NAMALWA (cell line): ENCODE data around the gene LRRN3.
A peak's percentile ranks its signal among the peaks of the same experiment; 100 is the strongest.

Experiments used
- DNase-seq: peaks from one replicate; pipeline ENCODE4 v3.0.0-alpha.2; 2015; ENCODE audit warnings: low spot score

Gene LRRN3

DNA sequence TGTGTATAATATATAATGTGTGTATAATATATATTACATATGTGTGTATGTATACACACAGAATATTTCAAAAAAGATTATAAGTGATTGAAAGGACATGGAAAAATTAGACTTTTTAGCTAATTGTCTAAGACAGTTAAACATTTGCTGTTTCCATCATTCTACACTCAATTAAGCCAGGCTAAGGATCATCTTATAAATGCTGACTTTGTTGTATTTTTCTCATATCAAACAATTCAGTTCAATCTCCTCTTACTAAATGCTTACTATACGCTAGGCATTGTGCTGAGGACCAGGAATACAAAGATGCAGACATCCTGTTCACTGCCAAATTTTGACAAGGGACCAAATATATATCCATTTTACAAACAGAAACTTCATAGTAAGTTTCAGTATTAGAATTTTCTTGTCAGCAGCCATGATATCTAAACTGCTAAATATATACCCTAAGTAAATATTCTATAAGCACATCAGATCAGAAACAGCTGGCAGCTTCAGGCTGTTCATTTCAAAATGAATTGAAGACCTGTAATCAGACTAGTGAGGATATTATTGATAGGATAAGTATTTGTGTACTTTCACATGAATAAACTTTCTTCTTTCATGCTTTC, 10.3 kb upstream of the LRRN3 start:
- DNase-seq = no peak

DNA sequence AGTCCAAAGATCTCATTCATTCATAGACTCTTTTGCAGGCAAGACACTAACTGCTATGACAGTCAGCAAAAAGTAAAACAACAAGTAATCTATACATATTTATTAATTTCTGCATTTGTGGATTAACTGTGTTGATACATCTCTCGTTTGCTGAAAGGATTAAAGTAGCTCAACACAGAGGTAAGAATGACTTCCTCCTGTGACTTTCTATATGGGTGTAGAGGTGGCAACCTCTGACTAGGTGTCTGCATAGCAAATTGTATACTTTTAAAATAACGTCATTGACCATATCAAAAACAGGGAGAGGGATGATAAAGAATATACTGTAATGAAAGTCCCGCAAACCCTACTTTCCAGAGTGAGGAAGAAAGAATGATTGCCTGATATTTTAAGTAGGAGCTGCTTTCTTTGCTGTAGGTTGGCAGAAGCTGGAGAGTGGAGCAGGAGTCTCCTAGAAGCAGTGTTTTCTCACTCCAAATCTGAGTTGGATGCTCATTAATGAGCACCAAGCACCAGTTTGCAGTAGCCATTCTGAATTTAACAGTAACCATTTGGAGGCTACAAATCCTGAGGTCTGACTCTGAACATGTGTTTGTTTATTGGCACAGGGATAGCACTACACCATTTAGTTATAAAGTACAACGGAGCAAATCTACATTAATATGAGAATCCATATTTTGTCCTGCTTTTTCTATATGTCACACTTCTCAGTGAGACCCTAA, 9.2 kb upstream of the LRRN3 start:
- no peak for DNase-seq

DNA sequence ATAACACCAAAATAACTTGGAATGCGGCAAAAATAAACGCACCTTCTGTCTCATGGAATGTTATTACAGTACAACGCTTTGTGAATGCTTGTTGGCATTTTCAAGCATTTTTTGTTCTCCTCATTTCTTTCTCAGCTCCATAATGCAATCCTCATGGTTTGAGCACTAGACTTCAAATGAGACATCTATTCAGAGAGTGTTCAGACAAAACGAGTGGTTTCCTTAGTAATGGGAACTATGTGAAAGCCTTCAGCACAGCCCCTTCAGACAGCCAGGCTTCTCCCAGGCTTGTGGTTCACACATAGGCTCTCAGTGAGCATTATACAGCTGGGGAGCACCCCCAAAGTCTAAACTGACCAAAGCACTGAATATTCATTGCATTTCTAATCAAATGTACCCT, 8.6 kb upstream of the LRRN3 start:
- no peak for DNase-seq

DNA sequence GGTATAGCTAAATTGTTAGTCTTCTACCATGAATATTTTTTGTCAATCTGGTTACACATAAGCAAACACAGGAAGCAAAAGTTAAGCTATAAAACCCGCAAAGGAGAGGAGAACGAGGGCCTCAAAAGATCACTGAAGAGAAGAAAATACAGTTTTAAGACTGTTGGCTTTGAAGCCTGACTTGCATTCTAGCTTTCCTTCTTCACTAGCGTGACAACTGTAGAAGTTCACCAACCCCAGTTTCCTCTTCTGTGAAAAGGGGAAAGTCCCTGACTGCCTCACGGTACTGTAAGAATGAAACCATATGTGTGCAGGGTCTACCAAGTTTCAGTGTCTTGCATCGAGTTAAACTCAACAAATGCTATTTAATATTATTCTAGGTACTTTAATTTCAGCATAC, 7.5 kb upstream of the LRRN3 start:
- DNase-seq = peak; percentile 85

DNA sequence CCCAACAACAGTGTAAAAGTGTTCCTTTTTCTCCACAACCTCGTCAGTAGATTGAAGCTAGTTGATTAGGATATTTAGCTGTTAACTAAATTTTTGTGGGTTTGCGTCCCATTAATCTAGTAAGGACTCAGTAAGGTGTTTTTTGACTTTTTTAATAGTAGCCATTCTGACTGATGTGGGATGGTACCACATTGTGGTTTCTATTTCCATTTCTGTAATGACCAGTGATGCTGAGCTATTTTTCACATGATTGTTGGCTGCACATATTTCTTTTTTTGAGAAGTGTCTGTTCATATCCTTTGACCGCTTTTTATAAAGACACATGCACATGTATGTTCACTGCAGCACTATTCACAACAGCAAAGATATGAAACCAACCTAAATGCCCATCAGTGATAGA, 5.6 kb upstream of the LRRN3 start:
- no peak for DNase-seq

DNA sequence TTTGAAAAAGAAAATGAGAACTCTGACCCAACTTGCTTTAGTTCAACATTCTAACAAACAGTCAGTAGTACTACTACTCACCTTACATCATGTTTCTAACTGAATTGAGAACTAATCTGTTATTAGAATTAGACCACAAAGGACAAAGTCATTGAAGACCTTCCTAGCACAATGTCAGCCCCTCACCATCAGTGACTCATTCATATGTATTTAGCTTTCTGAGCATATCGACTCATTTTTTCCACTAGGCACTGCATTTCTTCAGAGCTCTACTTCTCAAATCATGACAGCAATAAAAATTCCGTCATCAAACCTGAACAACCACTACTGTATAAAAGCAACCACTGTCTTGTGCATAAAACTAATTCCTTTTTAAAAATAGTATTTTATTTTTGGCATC, 4.4 kb upstream of the LRRN3 start:
- no peak for DNase-seq

DNA sequence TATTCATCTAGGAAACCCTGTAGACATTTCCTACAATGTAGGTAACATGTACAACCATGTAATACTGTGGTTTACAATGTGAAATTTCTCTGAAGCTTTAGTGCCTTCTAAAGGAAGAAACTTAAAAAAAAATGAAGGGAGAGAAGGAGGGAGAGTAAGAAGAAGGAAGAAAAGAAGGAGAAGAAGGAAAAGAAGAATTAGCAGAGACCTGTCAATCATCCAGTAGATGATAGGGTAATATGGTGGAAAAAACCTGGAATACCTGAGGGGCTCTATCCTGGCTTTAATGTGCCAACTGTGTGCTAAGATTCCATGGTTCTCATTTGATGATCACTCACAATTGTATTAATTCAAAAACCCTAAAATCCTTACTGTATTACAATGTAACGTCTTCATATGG, 2.6 kb upstream of the LRRN3 start:
- DNase-seq = no peak

DNA sequence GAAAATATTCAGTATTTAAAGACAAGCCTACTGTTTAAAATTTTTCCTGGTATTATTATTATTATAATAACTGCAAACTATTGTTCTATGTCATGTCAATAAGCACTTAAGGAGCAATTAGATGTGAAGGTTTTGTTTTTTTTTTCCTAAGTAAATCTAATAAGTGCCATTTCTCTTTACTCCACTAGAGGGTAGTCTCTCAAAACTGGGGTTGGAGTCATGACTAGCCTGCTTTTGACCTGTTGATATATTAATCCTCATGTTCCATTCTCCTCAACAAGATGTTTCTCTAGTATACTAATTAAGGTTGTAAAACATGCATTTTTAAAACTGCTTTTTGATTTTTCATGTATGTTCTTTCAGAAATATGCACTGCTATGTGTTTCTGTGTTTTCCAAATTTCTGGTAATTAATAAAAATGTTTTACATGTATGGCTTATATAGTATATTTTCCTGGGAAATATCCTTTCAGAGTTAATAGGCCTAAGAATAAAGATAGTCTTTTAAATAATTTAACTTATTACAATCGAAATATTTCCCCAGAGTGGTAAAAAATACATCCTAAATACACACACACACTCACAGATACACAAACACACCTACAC, 1.0 kb upstream of the LRRN3 start:
- peak; percentile 75 for DNase-seq

DNA sequence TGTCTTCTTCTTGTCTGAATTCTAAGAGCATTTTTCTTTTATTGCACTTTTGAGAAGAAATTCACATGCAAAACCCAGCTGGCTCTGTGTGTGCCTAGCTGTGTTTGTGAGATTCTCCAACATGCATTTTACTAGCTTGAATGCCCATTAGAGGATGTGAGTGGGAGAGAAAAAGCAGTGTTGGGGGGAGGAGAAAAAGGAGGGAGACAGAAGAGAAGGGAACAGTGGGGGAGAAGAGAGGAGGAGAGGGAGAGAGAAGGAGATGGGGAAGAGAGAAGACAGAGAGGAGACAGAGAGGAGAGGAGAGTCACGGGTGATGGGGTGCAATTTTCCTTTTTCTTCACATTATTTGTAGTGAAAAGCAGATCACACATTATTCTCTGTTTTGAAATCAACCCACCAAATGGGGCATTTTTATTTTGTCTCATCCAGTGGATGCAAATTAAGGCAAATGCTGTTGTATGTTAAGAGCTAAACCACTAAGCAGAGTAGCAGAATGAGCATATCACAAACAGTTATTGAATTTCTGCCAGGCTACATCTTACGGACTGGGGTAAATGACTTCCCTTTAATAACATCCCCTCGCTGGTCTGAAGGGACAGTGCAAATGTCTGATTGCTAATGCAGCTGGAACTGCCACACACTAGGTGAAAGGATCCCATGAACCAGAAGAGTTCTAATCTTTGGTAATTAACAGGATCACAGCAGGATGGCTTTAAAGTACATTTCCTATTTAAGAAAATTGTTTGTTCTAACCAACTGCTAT, 849 bp downstream of the LRRN3 start:
- no peak for DNase-seq

DNA sequence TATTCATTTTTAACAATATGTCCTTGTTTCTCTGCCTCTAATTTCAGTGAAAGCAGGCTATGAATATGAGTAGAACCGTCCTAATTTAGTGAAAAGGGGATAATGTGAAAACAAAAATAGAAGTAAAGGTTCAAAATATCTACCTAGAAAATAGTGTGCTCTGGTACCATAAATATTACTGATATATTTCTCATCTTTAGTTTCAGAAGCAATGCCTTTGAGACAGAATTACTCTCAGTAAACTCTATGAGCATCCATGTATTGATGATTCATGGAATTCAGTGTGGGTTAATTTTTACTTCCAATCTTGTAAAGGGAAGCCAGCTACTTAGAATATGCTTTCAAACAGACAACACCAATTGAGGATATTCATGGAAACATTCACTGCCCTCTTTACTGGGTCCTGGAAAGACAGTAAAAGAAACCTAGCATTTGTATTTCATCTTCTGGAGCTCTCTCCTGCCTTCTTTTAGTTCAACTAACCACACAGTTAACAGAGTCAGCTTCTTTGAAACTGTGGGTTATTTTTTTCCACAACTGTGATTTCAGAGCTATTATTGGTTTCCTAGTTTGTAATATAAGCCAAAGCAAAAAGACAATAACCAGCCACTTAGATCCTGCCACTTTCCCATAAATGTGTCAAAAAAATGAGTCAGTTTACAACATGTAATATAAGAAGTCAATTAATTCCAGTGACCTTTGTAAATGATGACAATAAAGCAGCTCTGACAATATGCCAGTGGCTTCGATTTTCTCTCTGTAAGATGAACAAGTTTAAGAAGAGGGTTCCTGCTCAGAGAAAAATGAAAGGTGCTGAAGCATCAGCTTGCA, 1.7 kb downstream of the LRRN3 start:
- no peak for DNase-seq

DNA sequence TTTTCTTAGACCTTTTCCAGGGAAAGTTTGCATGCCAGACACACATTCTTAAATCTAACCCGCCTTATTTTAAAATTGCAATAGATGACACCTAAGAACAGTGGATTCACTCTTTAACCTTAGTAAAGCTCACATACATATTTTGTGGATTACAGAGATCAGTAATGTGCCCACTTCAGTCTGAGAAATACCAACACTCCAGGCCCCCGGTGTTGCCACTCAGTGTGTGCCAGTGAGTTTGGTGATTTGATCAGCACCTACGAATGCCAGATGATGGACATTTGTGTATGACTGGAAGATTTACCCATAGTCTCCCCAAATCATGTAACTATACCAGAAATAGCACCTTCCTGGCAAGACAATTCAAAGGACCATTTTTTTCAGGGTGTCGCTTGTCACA, 2.6 kb downstream of the LRRN3 start:
- DNase-seq = no peak

DNA sequence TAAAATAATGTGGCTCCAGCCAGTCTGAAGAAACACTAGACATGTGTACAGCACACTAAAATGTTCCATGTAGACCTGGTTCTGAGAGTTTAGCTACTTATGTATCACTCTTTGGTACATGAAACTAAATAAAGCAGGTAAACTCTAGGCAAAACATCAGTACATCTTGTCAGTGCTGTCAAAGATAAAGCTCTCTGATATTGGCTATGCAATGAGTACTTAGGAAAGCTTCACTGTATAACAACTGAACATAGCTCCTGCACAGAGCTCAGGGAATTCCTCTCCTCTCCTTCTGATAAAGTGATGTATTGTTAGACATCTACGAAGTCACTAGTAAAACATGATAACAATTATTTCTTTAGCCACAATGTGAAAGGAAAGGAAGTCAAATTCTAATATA, 3.5 kb downstream of the LRRN3 start:
- DNase-seq = no peak

DNA sequence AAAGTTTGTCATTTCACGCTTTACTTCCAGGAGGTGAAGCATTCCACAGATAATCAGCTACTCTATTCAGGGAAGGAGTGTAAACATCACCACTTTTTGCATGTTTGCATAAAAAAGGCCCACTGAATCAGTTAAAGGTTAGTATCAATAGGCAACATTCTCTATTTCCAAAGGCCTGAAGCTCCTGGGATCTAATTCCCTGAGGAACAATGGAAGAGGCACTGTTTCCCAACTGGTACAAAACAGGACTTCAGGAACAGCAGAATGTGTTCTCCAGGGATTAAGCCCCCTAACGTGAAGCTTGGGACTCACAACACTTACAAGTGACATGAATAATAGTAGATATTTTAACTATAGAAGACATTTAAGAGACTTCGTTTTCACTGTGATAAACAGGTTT, 6.1 kb downstream of the LRRN3 start:
- DNase-seq = no peak

DNA sequence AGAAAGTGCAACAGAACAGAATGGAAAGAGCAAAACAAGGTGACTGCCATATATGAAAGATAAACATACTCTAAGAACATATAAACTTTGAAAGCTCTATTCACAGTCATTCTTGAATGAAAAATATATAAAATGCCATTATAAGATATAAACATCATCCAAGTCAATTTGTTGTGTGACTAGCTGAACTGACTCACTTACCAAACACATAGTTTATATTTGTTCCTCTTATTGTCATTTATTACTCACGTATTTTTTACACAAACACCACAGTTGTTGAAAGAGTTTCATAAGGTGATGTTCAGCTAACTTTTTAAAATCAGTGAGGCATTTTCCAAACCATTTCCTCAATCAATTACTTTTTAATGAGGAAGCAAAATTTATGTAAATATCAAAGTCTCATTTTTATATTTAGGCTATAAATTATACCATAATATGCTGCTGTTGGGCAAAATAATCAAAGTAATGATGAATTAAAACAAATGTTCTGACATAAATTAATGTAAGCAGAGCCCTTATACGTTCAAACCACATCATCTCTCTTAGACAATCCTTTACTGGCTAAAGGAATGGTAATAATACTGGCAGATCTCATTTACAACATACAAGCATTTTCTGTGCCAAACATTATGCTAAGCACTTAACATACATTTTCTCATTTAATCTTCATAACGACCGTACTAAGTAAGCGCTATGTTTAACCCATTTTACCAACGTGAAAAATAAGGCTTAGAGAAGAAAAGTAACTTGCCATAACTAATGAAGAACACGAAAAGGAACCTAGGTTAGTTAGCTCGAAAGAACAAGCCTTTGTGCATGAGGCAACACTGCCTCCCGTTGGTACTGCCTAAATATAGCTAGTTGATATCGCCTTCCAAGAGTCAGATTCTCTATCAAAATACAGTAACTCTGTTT, 7.3 kb downstream of the LRRN3 start:
- peak; percentile 55 for DNase-seq

DNA sequence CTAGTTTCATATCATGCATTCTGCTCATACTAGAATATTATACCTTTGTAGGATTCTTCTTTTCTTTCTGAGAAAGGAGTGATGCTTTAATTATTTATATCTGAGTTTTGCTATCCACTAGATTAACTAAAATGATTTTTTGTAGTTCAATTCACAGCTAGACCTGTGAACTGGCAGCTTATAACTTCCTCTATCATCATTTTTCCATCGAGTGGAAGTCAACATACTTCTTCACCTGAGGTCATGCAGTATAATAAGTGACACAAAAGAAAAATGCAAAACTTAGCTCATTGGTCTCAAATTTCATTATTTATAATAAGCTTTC, 8.0 kb downstream of the LRRN3 start:
- no peak for DNase-seq

DNA sequence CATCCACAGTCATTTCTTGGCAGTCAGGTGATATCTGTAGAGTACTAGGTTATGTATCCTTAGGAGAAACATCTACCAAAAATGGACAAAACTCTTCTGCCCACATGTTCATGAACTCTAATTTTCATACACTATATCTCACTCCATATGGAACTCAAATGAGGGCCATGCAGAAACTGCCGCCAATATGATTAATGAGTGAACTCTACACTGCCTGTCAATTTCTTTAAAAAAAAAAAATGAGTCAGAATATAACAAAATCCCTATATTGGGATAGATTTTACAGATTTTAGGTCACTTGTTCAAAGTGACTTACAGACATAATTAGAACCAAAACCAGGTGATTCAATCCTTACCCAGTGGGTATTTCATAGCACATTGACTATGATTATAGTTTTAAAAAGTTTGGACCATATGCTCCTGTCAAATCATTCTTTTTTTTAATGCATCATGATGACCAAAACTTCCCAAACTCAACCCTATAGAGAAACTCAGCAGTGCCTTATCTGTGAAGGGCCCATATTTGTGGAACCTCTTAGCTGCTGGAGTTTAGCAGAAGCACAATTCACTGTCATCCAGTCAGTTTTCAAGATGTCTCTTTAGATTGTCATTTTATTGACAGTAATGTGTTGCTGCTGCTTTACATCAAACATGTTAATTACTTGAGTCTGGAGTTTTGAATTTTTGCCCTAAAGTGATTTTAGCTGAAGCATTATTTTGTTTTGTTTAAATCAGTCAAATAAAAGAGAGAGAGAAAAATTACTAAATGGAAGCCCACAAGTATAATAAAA, 11.1 kb downstream of the LRRN3 start:
- DNase-seq = no peak

DNA sequence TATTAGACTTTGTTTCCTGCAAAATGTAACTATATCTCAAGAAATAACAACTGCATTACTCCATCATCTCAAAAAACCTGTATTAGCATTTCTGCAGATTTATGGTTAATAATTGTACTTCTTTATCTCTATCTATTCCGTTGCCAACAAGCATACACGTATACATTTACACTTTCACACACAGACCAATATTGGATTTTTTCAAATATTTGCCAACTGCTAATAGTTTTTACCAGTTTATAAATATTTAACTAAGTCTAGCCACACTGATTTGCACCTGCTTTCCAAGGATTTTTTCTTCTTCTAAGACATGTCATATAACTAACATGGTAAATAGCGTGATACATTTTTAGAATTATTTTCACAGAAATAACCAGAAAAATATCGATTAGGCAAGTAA, 12.2 kb downstream of the LRRN3 start:
- no peak for DNase-seq

DNA sequence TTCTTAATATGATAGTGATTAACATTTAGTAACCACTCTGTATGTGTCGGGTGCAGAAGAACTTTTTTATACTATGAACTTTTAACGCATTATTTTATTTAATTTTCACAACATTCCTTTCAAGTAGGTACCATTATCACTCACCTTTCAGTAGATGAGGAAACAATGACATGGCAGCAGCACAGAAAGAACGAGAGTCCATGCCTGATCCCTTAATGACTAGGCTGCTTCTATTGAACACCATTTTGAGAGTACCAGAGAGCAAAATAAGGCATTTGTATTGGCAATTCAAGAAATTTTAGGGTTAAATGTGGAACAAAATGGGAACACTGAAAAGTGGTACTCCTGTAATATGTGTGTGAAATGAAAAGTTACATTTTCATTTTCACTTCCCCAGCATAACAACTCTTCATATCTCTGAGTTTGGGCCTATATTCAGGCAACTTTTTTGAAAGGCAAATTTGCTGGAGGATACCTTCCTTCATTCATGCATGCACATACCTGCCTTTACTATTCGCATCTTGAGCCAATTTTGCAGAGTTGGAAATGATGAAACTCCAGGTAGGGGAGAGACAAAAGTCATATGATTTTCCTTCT, 12.8 kb downstream of the LRRN3 start:
- no peak for DNase-seq

DNA sequence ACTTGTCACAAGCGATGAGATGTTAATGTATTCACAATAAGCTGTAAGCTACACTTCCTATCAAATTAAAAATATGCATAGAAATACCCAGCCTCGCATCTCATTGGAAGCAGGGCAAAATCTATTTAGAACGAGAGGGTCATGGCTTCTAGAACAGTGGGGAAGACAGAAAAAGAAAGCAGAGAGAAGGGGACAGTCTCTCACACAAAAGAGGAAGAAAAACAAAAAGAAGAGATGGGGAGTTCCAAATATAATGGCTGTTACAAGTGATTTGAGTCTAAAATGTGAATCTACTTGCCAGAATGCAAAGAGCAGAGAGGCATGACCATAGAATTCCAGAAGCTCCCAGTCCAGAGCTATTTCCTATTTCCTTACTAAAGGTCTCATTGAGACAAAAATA, 13.8 kb downstream of the LRRN3 start:
- DNase-seq = no peak

DNA sequence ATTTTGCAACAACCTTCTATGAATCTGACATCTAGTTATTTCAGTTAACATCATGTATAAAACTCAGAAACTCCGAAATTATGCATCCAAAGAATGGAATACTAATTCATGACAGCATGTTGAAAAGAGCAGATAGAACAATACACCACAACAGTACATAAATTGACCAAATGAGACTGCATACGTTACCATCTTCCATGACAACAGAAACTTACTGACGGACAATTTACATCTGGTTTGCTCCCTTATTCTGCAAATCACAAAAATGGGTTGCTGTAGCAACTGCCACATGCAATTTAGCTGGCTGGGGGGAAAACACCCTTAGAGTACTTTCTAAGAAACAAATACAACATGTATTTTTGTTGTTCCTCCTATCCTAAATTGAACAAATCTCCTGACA, 14.3 kb downstream of the LRRN3 start:
- DNase-seq = no peak
